IMR-90 (cell line): ENCODE results near the gene CALCOCO1. TPM values are rescaled to one million over a fixed set of nuclear protein-coding genes. Genes with fewer than 3 reads are reported as not detected.

Experiments used
- ATAC-seq: fragments of 200-7000 bp; cut with Tn5 transposase; 2 replicates; pipeline ENCODE4 v1.9.1; 2020; ENCODE audit warnings: low read depth, mild to moderate bottlenecking, moderate library complexity
- BruUV-seq: library from RNA; stranded (reverse); fragments of 400-500 nt; replicated peaks from 2 replicates; lab custom pipeline; 2021; lab: Mats Ljungman, UMichigan
- CTCF ChIA-PET: fragments of 300-600 bp; formaldehyde crosslinking; extraction: SDS; loops from one replicate; lab custom pipeline; 2021; ENCODE audit warnings: antibody characterized with exemption; lab: Yijun Ruan, JAX
- POLR2A ChIA-PET: fragments of 300-600 bp; sonication (Branson Sonifier 250); formaldehyde crosslinking; loops from one replicate; lab custom pipeline; 2022; ENCODE audit warnings: antibody characterized with exemption; ENCODE audit not compliant: unreplicated experiment; lab: Charles Lee
- DNase-seq: peaks from one replicate; pipeline ENCODE4 v3.0.0; 2013
- H2AFZ ChIP-seq: replicated peaks from 2 replicates; pipeline ENCODE3; 2013; ENCODE audit warnings: low read length, mild to moderate bottlenecking; ENCODE audit not compliant: poor library complexity
- H2AK5ac ChIP-seq: 2 replicates; pipeline ENCODE4 v1.6.1; 2013; ENCODE audit warnings: low read depth, low read length, inconsistent platforms
- H2AK9ac ChIP-seq: replicated peaks from 2 replicates; pipeline ENCODE3; 2013; ENCODE audit warnings: mild to moderate bottlenecking, low read depth, low read length, moderate library complexity; ENCODE audit not compliant: poor library complexity
- H2BK120ac ChIP-seq: 2 replicates; pipeline ENCODE4 v1.6.1; 2013; ENCODE audit warnings: low read depth, low read length, inconsistent platforms
- H2BK15ac ChIP-seq: 3 replicates; pipeline ENCODE4 v1.6.1; 2013; ENCODE audit warnings: low read depth, low read length, inconsistent platforms
- H2BK20ac ChIP-seq: 2 replicates; pipeline ENCODE4 v1.6.1; 2013; ENCODE audit warnings: low read depth, mild to moderate bottlenecking, inconsistent platforms, low read length, moderate library complexity
- H2BK5ac ChIP-seq: 2 replicates; pipeline ENCODE4 v1.6.1; 2013; ENCODE audit warnings: mild to moderate bottlenecking, low read depth, low read length, inconsistent platforms; ENCODE audit not compliant: poor library complexity, severe bottlenecking
- H3K14ac ChIP-seq: replicated peaks from 2 replicates; pipeline ENCODE4 v1.6.1; 2013; ENCODE audit warnings: low read depth, low read length, inconsistent platforms
- H3K18ac ChIP-seq: 2 replicates; pipeline ENCODE4 v1.6.1; 2013; ENCODE audit warnings: low read depth, low read length, control low read depth
- H3K23ac ChIP-seq: 2 replicates; pipeline ENCODE4 v1.6.1; 2013; ENCODE audit warnings: low read depth, low read length, inconsistent platforms
- H3K27ac ChIP-seq: 2 replicates; pipeline ENCODE4 v1.5.1; 2013; ENCODE audit warnings: mild to moderate bottlenecking, control low read depth, low read length; ENCODE audit not compliant: insufficient read depth
- H3K27me3 ChIP-seq: 2 replicates; pipeline ENCODE4 v1.6.1; 2013; ENCODE audit warnings: low read length; ENCODE audit not compliant: control insufficient read depth, insufficient read depth
- H3K36me3 ChIP-seq: 2 replicates; pipeline ENCODE4 v1.6.1; 2013; ENCODE audit warnings: low read length, mixed read lengths; ENCODE audit not compliant: control insufficient read depth, insufficient read depth
- H3K4ac ChIP-seq: 2 replicates; pipeline ENCODE4 v1.6.1; 2013; ENCODE audit warnings: low read depth, low read length, inconsistent platforms
- H3K4me1 ChIP-seq: 2 replicates; pipeline ENCODE4 v1.6.1; 2013; ENCODE audit warnings: low read length, mixed read lengths; ENCODE audit not compliant: control insufficient read depth, insufficient read depth
- H3K4me2 ChIP-seq: 2 replicates; pipeline ENCODE4 v1.6.1; 2013; ENCODE audit warnings: low read depth, mild to moderate bottlenecking, control low read depth, low read length, moderate library complexity
- H3K4me3 ChIP-seq: 2 replicates; pipeline ENCODE4 v1.5.1; 2013; ENCODE audit warnings: low read depth, mild to moderate bottlenecking, control low read depth, low read length, moderate library complexity; ENCODE audit not compliant: insufficient read depth
- H3K56ac ChIP-seq: 2 replicates; pipeline ENCODE4 v1.6.1; 2013; ENCODE audit warnings: low read length, inconsistent platforms; ENCODE audit not compliant: insufficient read depth; ENCODE audit errors: extremely low read depth
- H3K79me1 ChIP-seq, 2 experiments: 2 replicates each; pipeline ENCODE4 v1.6.1; 2013; ENCODE audit warnings: low read length in 2 of 2, inconsistent platforms in 1 of 2, low read depth in 1 of 2
- H3K9ac ChIP-seq: 2 replicates; pipeline ENCODE4 v1.6.1; 2013; ENCODE audit warnings: low read depth, low read length, control low read depth
- H3K9me1 ChIP-seq: 2 replicates; pipeline ENCODE4 v1.6.1; 2013; ENCODE audit warnings: low read length, inconsistent platforms; ENCODE audit not compliant: insufficient read depth
- H3K9me3 ChIP-seq: 2 replicates; pipeline ENCODE4 v1.6.1; 2013; ENCODE audit warnings: low read length; ENCODE audit not compliant: control insufficient read depth, insufficient read depth
- H4K20me1 ChIP-seq: 2 replicates; pipeline ENCODE4 v1.6.1; 2013; ENCODE audit warnings: low read length, inconsistent platforms; ENCODE audit not compliant: insufficient read depth
- H4K5ac ChIP-seq: 2 replicates; pipeline ENCODE4 v1.6.1; 2013; ENCODE audit warnings: mild to moderate bottlenecking, low read depth, low read length, control low read depth
- H4K8ac ChIP-seq, 2 experiments: 2 replicates each; pipeline ENCODE4 v1.6.1; 2013; ENCODE audit warnings: low read depth in 2 of 2, low read length in 2 of 2, control low read depth in 1 of 2, inconsistent platforms in 1 of 2
- H4K91ac ChIP-seq: 2 replicates; pipeline ENCODE4 v1.6.1; 2013; ENCODE audit warnings: low read depth, low read length, inconsistent platforms; ENCODE audit not compliant: insufficient read depth
- CEBPB ChIP-seq: IDR thresholded peaks from 2 replicates; pipeline ENCODE4 v1.6.1; 2012; ENCODE audit warnings: low read depth, low read length, improper control_type of control experiment
- CHD1 ChIP-seq: IDR thresholded peaks from 2 replicates; pipeline ENCODE4 v1.6.1; 2012; ENCODE audit warnings: low read depth, low read length, improper control_type of control experiment
- ELK1 ChIP-seq: fragments of 150-350 bp; IDR thresholded peaks from 2 replicates; pipeline ENCODE4 v1.6.1; 2016; ENCODE audit warnings: low read depth, mild to moderate bottlenecking, low read length, moderate library complexity, borderline replicate concordance
- FOS ChIP-seq: fragments of 150-350 bp; IDR thresholded peaks from 2 replicates; pipeline ENCODE4 v1.6.1; 2016; ENCODE audit warnings: low read depth, low read length
- MAFK ChIP-seq: IDR thresholded peaks from 2 replicates; pipeline ENCODE4 v1.6.1; 2012; ENCODE audit warnings: low read depth, low read length, improper control_type of control experiment
- MAZ ChIP-seq: IDR thresholded peaks from 2 replicates; pipeline ENCODE4 v1.6.1; 2012; ENCODE audit warnings: low read depth, mild to moderate bottlenecking, low read length, improper control_type of control experiment, moderate library complexity, borderline replicate concordance
- MXI1 ChIP-seq: IDR thresholded peaks from 2 replicates; pipeline ENCODE4 v1.6.1; 2012; ENCODE audit warnings: low read depth, mild to moderate bottlenecking, low read length, moderate library complexity, borderline replicate concordance
- NFE2L2 ChIP-seq: fragments of 150-350 bp; IDR thresholded peaks from 2 replicates; pipeline ENCODE4 v1.6.1; 2016; ENCODE audit warnings: low read depth, mild to moderate bottlenecking, low read length
- POLR2A ChIP-seq: IDR thresholded peaks from 2 replicates; pipeline ENCODE4 v1.6.1; 2012; ENCODE audit warnings: mild to moderate bottlenecking, low read depth, low read length
- RAD21 ChIP-seq: IDR thresholded peaks from 2 replicates; pipeline ENCODE4 v1.6.1; 2012; ENCODE audit warnings: low read length, improper control_type of control experiment
- RFX5 ChIP-seq: IDR thresholded peaks from 2 replicates; pipeline ENCODE4 v1.8.0; 2012; ENCODE audit warnings: low read depth, mild to moderate bottlenecking, low read length, moderate library complexity
- SMC3 ChIP-seq: fragments of 150-350 bp; IDR thresholded peaks from 2 replicates; pipeline ENCODE4 v1.6.1; 2016; ENCODE audit warnings: low read depth, mild to moderate bottlenecking, antibody characterized with exemption, low read length, moderate library complexity
- USF2 ChIP-seq: fragments of 150-350 bp; IDR thresholded peaks from 2 replicates; pipeline ENCODE4 v1.6.1; 2017; ENCODE audit warnings: mild to moderate bottlenecking, antibody characterized with exemption, low read length, low read depth
- WGBS, 2 experiments: methylation state at CpG; one replicate each; pipeline versions ENCODE4 v1.1.5 to v1.1.7; 2013; ENCODE audit warnings: missing lambda C conversion rate in 2 of 2; ENCODE audit not compliant: insufficient read length in 1 of 2; ENCODE audit errors: extremely low coverage in 2 of 2; 5-methylcytosine and 5-hydroxymethylcytosine counted together
- dilution Hi-C: fragments of 300-500 bp; cut with HindIII; formaldehyde crosslinking; loops from one replicate; pipeline ENCODE4 v1.14.3; 2018; ENCODE audit warnings: low sequenced_read_pairs; ENCODE audit not compliant: unreplicated experiment
- in situ Hi-C: fragments of 300-500 bp; cut with MboI; formaldehyde crosslinking; loops from 3 replicates; pipeline ENCODE4 v1.14.3; 2019; ENCODE audit warnings: low sequenced_read_pairs, inconsistent platforms, mixed read lengths
- intact Hi-C: fragments of 100-400 bp; cut with micrococcal nuclease; formaldehyde crosslinking; loops from 2 replicates; pipeline ENCODE4 v1.10.0; 2022
- polyA plus RNA-seq, 3 experiments: library from polyadenylated mRNA; depleted of rRNA; stranded (reverse); fragments of >200 nt; gene quantifications; 2 replicates each; pipeline ENCODE4 v1.2.3, GENCODE V29; 2012; ENCODE audit warnings: low replicate concordance in 1 of 3
- total RNA-seq: library from RNA; depleted of rRNA; stranded (reverse); fragments of >200 nt; gene quantifications from 2 replicates; pipeline ENCODE4 v1.2.3, GENCODE V29; 2012

CALCOCO1 gene
- total and polyA plus RNA-seq, 2 of the 4 experiments (the other 2 are of a cell fraction), result 156 to 169 TPM

- Histone ChIP-seq H4K20me1 (no peaks in the 10 kb centered on the region), H2BK20ac (no peak overlapping the region), H3K18ac (no peak overlapping the region), H3K36me3 (no peaks in the 10 kb centered on the region), H3K4me2 (no peak overlapping the region), H2BK5ac (no peak overlapping the region), H3K27ac (no peak overlapping the region), H2AK5ac (no peak overlapping the region), H3K23ac (no peak overlapping the region), H3K9me3 (peaks cover 2% of the 10 kb centered on the region; the same call in 1 of the 2 replicates), H2BK15ac (no peak overlapping the region), H3K4me1 (peaks cover 6% of the 10 kb centered on the region), H3K9ac (no peak overlapping the region), H3K4ac (no peak overlapping the region), H3K27me3 (peaks cover 85% of the 10 kb centered on the region), H2BK120ac (no peak overlapping the region), H3K14ac (no peak overlapping the region), H4K5ac (no peak overlapping the region), H3K9me1 (no peaks in the 10 kb centered on the region), H3K79me1 (no peaks in the 10 kb centered on the region), H4K8ac (no peak overlapping the region), H3K4me3 (no peak overlapping the region), H2AFZ (no peak overlapping the region), H2AK9ac (no peak overlapping the region), H4K91ac (no peak overlapping the region), H3K56ac (no peak overlapping the region)
- no CpG with 5 or more reads among the region's 7 CpGs for WGBS, 2 experiments
- ChIA-PET POLR2A (no interaction called here), CTCF (no interaction called here)
- in situ Hi-C loops, result no loop called here
- dilution Hi-C loops, result no loop called here
- no TSS peak for BruUV-seq
- ATAC-seq, result no peak
- intact Hi-C loops, result no loop called here
- DNase-seq, result no peak
- TF ChIP-seq MXI1 (no peak), FOS (no peak), NFE2L2 (no peak), MAFK (no peak), RAD21 (no peak), USF2 (no peak), SMC3 (no peak), ELK1 (no peak), MAZ (no peak), RFX5 (no peak), POLR2A (no peak), CHD1 (no peak), CEBPB (no peak)
Measured at GRCh38 chr12:53754188-53754585, 26.9 kb upstream of the CALCOCO1 start.
